Liver (tissue), 9 donors: ENCODE results near the gene UBXN6. TPM values are rescaled to one million over a fixed set of nuclear protein-coding genes. Genes with fewer than 3 reads are reported as not detected.

Experiments used
- DNase-seq: peaks from one replicate; pipeline ENCODE4 v3.0.0-alpha.2; 2017; ENCODE audit warnings: low spot score
- H3K27ac ChIP-seq, 2 donors: one replicate each; pipeline ENCODE4 v1.7.0; 2013; ENCODE audit warnings: inconsistent platforms in 2 of 2, low read length in 2 of 2, control low read depth in 1 of 2, low read depth in 1 of 2, mild to moderate bottlenecking in 1 of 2
- H3K27me3 ChIP-seq, 4 donors: one replicate each; pipeline versions ENCODE4 v1.6.1 to v1.7.0; 2013; ENCODE audit warnings: low read length in 3 of 4, inconsistent platforms in 1 of 4, mild to moderate bottlenecking in 1 of 4, moderate library complexity in 1 of 4; ENCODE audit not compliant: control insufficient read depth in 4 of 4, insufficient read depth in 4 of 4
- H3K36me3 ChIP-seq, 4 donors: one replicate each; pipeline versions ENCODE4 v1.6.1 to v1.7.0; 2013; ENCODE audit warnings: low read length in 3 of 4, mild to moderate bottlenecking in 3 of 4, low read depth in 1 of 4, moderate library complexity in 1 of 4; ENCODE audit not compliant: control insufficient read depth in 4 of 4, insufficient read depth in 3 of 4
- H3K4me1 ChIP-seq, 4 donors: one replicate each; pipeline versions ENCODE4 v1.6.1 to v1.7.0; 2013; ENCODE audit warnings: low read length in 3 of 4, mild to moderate bottlenecking in 3 of 4, moderate library complexity in 1 of 4; ENCODE audit not compliant: control insufficient read depth in 4 of 4, insufficient read depth in 4 of 4
- H3K4me3 ChIP-seq, 3 donors: one replicate each; pipeline versions ENCODE4 v1.6.1 to v1.7.0; 2013; ENCODE audit warnings: low read length in 3 of 3, control low read depth in 1 of 3, low read depth in 1 of 3, mild to moderate bottlenecking in 1 of 3
- H3K9ac ChIP-seq, 2 donors: one replicate each; pipeline ENCODE4 v1.7.0; 2013; ENCODE audit warnings: low read length in 2 of 2, mild to moderate bottlenecking in 2 of 2, moderate library complexity in 2 of 2, control low read depth in 1 of 2, low read depth in 1 of 2
- H3K9me3 ChIP-seq, 4 donors: one replicate each; pipeline versions ENCODE4 v1.6.1 to v1.7.0; 2013; ENCODE audit warnings: low read length in 3 of 4; ENCODE audit not compliant: control insufficient read depth in 4 of 4
- ATF3 ChIP-seq: IDR thresholded peaks from 2 replicates; pipeline ENCODE4 v1.6.1; 2016; ENCODE audit warnings: antibody characterized with exemption
- CTCF ChIP-seq: fragments of 150-350 bp; IDR thresholded peaks from 2 replicates; pipeline ENCODE4 v1.5.1; 2017; ENCODE audit warnings: improper control_type of control experiment, low read depth, low read length; ENCODE audit not compliant: missing input control
- HNF4A ChIP-seq, 2 donors: conservative IDR thresholded peaks; 2 replicates each; pipeline ENCODE4 v1.6.1; 2016; ENCODE audit warnings: antibody characterized with exemption in 2 of 2, mild to moderate bottlenecking in 2 of 2
- HNF4G ChIP-seq: IDR thresholded peaks from 2 replicates; pipeline ENCODE4 v1.6.1; 2016; ENCODE audit warnings: antibody characterized with exemption
- JUND ChIP-seq, 2 donors: IDR thresholded peaks; 2 replicates each; pipeline ENCODE4 v1.6.1; 2016; ENCODE audit warnings: antibody characterized with exemption in 2 of 2
- MAX ChIP-seq: IDR thresholded peaks from 2 replicates; pipeline ENCODE4 v1.6.1; 2016; ENCODE audit warnings: antibody characterized with exemption
- NR2F2 ChIP-seq: IDR thresholded peaks from 2 replicates; pipeline ENCODE4 v1.6.1; 2016; ENCODE audit warnings: antibody characterized with exemption
- RAD21 ChIP-seq, 2 donors: IDR thresholded peaks; 2 replicates each; pipeline ENCODE4 v1.6.1; 2016; ENCODE audit warnings: antibody characterized with exemption in 2 of 2, mild to moderate bottlenecking in 2 of 2
- REST ChIP-seq: IDR thresholded peaks from 2 replicates; pipeline ENCODE4 v1.6.1; 2016; ENCODE audit warnings: antibody characterized with exemption, mild to moderate bottlenecking
- RXRA ChIP-seq, 2 donors: IDR thresholded peaks; 2 replicates each; pipeline ENCODE4 v1.6.1; 2017 to 2018; ENCODE audit warnings: antibody characterized with exemption in 2 of 2, mild to moderate bottlenecking in 1 of 2
- SP1 ChIP-seq: IDR thresholded peaks from 2 replicates; pipeline ENCODE4 v1.6.1; 2018; ENCODE audit warnings: antibody characterized with exemption, mild to moderate bottlenecking
- TAF1 ChIP-seq: conservative IDR thresholded peaks from 2 replicates; pipeline ENCODE4 v1.6.1; 2016; ENCODE audit warnings: antibody characterized with exemption, mild to moderate bottlenecking
- YY1 ChIP-seq: IDR thresholded peaks from 2 replicates; pipeline ENCODE4 v1.6.1; 2016; ENCODE audit warnings: antibody characterized with exemption, mild to moderate bottlenecking
- WGBS: extraction: QIAGEN DNeasy Blood & Tissue Kit; methylation state at CpG from one replicate; pipeline ENCODE4 v1.1.7; 2013; 5-methylcytosine and 5-hydroxymethylcytosine counted together
- polyA plus RNA-seq, 2 donors: library from polyadenylated mRNA; stranded (reverse) in 1 of 2; unstranded in 1 of 2; fragments of 200-250 nt in 1 of 2; fragments of >200 nt in 1 of 2; fragmentation: Nextera tagmentation in 1 of 2; extraction: Ambion mirVana in 1 of 2; gene quantifications; one replicate each; pipeline versions ENCODE4 v1.2.1 to v1.2.3, GENCODE V29; 2013 to 2015
- total RNA-seq, 2 donors: library from RNA; depleted of rRNA; stranded (reverse); fragments of >200 nt; gene quantifications; one replicate each; pipeline ENCODE4 v1.2.3, GENCODE V29; 2014
- donor health status: healthy.
- donor health status: healthy.
- donor health status: healthy.
- donor health status: healthy.
- donor health status: healthy.

Gene UBXN6
- total and polyA plus RNA-seq, 4 donors: 33.0 to 92.3 (median 54.0) TPM

- DNase-seq: no peak
- Histone ChIP-seq H3K4me3 (no peak overlapping the region), H3K27me3 (no peaks in the 10 kb centered on the region), H3K27ac (peak overlapping the region in 1 of 2 donors; percentile 21), H3K4me1 (peaks cover 0 to 33% (median 16%) of the 10 kb centered on the region in 4 donors), H3K36me3 (peaks cover 16 to 71% (median 35%) of the 10 kb centered on the region in 4 donors), H3K9ac (no peak overlapping the region), H3K9me3 (no peaks in the 10 kb centered on the region)
- 78% methylated on average over 30 of the region's 30 CpGs for WGBS
- TF ChIP-seq CTCF (no peak), ATF3 (no peak), SP1 (peak; percentile 5), RXRA (IDR thresholded peaks at IDR 0.05) (peak in 1 of 2 donors; percentile 41), HNF4A (conservative IDR thresholded peaks at IDR 0.05) (peak in 1 of 2 donors; percentile 44)
These were observed 9.2 kb downstream of the UBXN6 start for GRCh38 chr19:4448147-4448985.

GRCh38 chr19:4447327-4448146, 10.1 kb downstream of the UBXN6 start:
- H3K27ac ChIP-seq: no peak overlapping the region
- H3K36me3 ChIP-seq: peaks cover 16 to 63% (median 27%) of the 10 kb centered on the region in 4 donors
- no peak for TF ChIP-seq MAX
- WGBS: 95% methylated on average over 28 of the region's 28 CpGs
- H3K9me3 ChIP-seq: no peaks in the 10 kb centered on the region
- DNase-seq: no peak
- H3K9ac ChIP-seq: no peak overlapping the region
- peaks cover 0 to 33% (median 16%) of the 10 kb centered on the region in 4 donors for H3K4me1 ChIP-seq
- H3K27me3 ChIP-seq: no peaks in the 10 kb centered on the region
- no peak overlapping the region for H3K4me3 ChIP-seq

GRCh38 chr19:4446704-4447200, 10.8 kb downstream of the UBXN6 start:
- H3K9ac ChIP-seq: no peak overlapping the region
- H3K36me3 ChIP-seq: peaks cover 16 to 57% (median 23%) of the 10 kb centered on the region in 4 donors
- H3K27me3 ChIP-seq: no peaks in the 10 kb centered on the region
- 90% methylated on average over 15 of the region's 15 CpGs for WGBS
- peaks cover 0 to 33% (median 16%) of the 10 kb centered on the region in 4 donors for H3K4me1 ChIP-seq
- H3K27ac ChIP-seq: no peak overlapping the region
- TF ChIP-seq JUND (IDR thresholded peaks at IDR 0.05) (no peak), YY1 (no peak), HNF4G (no peak), HNF4A (conservative IDR thresholded peaks at IDR 0.05) (no peak), ATF3 (no peak), REST (no peak), RXRA (IDR thresholded peaks at IDR 0.05) (no peak), NR2F2 (no peak), TAF1 (no peak), RAD21 (IDR thresholded peaks at IDR 0.05) (no peak)
- DNase-seq: no peak
- H3K4me3 ChIP-seq: no peak overlapping the region
- H3K9me3 ChIP-seq: no peaks in the 10 kb centered on the region
